ENCODE measurements around the gene SAMD10. TPM values are rescaled to one million over a fixed set of nuclear protein-coding genes. Genes with fewer than 3 reads are reported as not detected.

SAMD10 gene
- total RNA-seq, 1 donor from 2014 or later = 3.1 TPM

DNA sequence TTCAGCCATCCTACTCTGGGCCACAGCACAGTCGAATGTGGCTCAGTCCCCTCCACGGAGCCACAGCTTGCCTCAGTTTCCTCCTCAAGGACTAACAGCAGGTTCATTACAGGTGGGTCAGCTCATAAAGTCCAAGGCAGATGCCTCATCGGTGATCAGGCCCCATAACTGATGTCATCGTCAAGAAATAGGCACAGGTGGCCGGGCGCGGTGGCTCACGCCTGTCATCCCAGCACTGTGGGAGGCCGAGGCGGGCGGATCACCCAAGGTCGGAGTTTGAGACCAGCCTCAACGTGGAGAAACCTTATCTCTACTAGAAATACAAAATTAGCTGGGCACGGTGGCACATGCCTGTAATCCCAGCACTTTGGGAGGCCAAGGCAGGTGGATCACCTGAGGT, 26.7 kb downstream of the SAMD10 start:
- Mint-ChIP-seq H3K27me3 (ENCODE audit: unreplicated experiment) (peaks cover 21% of the 10 kb centered on the region), H3K4me1 (ENCODE audit: low read depth, unreplicated experiment) (peaks cover 25% of the 10 kb centered on the region), H3K36me3 (ENCODE audit: unreplicated experiment) (no peaks in the 10 kb centered on the region), H3K4me3 (ENCODE audit: unreplicated experiment) (no peak overlapping the region), H3K9me3 (ENCODE audit: unreplicated experiment) (peaks cover 8% of the 10 kb centered on the region), H3K27ac (ENCODE audit: unreplicated experiment) (no peak overlapping the region)
- TF ChIP-seq, protein P1, sequence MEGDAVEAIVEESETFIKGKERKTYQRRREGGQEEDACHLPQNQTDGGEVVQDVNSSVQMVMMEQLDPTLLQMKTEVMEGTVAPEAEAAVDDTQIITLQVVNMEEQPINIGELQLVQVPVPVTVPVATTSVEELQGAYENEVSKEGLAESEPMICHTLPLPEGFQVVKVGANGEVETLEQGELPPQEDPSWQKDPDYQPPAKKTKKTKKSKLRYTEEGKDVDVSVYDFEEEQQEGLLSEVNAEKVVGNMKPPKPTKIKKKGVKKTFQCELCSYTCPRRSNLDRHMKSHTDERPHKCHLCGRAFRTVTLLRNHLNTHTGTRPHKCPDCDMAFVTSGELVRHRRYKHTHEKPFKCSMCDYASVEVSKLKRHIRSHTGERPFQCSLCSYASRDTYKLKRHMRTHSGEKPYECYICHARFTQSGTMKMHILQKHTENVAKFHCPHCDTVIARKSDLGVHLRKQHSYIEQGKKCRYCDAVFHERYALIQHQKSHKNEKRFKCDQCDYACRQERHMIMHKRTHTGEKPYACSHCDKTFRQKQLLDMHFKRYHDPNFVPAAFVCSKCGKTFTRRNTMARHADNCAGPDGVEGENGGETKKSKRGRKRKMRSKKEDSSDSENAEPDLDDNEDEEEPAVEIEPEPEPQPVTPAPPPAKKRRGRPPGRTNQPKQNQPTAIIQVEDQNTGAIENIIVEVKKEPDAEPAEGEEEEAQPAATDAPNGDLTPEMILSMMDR (IDR thresholded peaks at IDR 0.05; ENCODE audit: partially characterized antibody, unreplicated experiment) = no peak
- DNase-seq = no peak

DNA sequence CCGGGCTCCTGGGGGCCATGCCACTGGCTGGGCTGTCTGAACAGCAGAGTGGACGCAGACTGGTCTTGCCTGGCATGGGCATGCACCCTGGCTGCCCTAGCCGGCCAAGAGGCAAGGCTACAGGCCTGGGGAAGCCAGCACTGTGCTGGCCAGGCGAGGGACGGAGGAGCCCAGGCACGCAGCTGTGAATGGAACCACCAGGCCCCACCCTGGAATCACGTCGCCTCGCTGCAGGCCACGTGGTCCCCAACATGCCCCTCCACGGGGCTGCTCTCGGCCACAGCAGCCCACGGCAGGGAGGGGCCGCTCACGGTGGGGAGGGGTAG, 27.3 kb downstream of the SAMD10 start:
- Mint-ChIP-seq H3K4me3 (ENCODE audit: unreplicated experiment) (no peak overlapping the region), H3K4me1 (ENCODE audit: low read depth, unreplicated experiment) (peaks cover 26% of the 10 kb centered on the region), H3K9me3 (ENCODE audit: unreplicated experiment) (peaks cover 8% of the 10 kb centered on the region), H3K27ac (ENCODE audit: unreplicated experiment) (no peak overlapping the region), H3K36me3 (ENCODE audit: unreplicated experiment) (no peaks in the 10 kb centered on the region), H3K27me3 (ENCODE audit: unreplicated experiment) (peaks cover 23% of the 10 kb centered on the region)
- DNase-seq = no peak
- TF ChIP-seq, protein P1 (IDR thresholded peaks at IDR 0.05; ENCODE audit: partially characterized antibody, unreplicated experiment) = no peak

DNA sequence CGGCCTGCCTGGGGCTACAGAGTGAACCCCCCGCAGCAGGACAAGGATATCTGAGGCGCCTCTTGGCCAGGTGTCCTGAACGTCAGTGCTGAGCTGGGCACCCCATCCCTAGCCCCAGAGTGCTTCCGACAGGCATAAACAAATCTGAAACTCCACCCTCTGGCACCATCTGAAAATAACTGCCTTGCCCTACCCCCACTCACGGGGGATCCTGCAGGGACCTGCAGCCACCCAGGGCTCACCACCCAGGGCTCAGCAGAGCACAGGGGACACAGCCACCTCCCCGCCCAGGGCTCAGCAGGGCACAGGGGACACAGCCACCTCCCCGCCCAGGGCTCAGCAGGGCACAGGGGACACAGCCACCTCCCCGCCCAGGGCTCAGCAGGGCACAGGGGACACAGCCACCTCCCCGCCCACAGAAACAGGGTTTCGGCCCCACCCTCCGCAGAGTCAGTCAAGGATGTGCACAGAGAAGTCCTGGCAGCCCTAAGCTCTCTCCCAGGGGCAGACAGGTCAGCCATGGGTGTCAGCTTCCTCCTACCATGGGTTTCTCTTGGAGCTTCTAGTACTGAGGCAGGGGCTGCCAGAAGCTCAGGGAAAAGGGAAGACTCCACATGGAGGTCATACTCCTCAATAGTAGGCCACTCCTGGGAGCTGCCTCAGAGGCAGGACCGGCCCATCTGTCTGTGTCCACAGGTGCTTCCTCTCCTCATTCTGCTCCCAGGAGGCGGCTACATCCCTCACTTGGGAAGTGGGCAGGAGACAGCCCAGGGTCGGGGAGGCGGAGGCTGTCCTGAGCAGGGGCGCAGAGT, 27.8 kb downstream of the SAMD10 start:
- TF ChIP-seq, protein P1 (IDR thresholded peaks at IDR 0.05; ENCODE audit: partially characterized antibody, unreplicated experiment) = no peak
- Mint-ChIP-seq H3K4me3 (ENCODE audit: unreplicated experiment) (no peak overlapping the region), H3K4me1 (ENCODE audit: low read depth, unreplicated experiment) (peaks cover 30% of the 10 kb centered on the region), H3K27ac (ENCODE audit: unreplicated experiment) (no peak overlapping the region), H3K36me3 (ENCODE audit: unreplicated experiment) (no peaks in the 10 kb centered on the region), H3K27me3 (ENCODE audit: unreplicated experiment) (peaks cover 27% of the 10 kb centered on the region), H3K9me3 (ENCODE audit: unreplicated experiment) (peaks cover 8% of the 10 kb centered on the region)
- no peak for DNase-seq

DNA sequence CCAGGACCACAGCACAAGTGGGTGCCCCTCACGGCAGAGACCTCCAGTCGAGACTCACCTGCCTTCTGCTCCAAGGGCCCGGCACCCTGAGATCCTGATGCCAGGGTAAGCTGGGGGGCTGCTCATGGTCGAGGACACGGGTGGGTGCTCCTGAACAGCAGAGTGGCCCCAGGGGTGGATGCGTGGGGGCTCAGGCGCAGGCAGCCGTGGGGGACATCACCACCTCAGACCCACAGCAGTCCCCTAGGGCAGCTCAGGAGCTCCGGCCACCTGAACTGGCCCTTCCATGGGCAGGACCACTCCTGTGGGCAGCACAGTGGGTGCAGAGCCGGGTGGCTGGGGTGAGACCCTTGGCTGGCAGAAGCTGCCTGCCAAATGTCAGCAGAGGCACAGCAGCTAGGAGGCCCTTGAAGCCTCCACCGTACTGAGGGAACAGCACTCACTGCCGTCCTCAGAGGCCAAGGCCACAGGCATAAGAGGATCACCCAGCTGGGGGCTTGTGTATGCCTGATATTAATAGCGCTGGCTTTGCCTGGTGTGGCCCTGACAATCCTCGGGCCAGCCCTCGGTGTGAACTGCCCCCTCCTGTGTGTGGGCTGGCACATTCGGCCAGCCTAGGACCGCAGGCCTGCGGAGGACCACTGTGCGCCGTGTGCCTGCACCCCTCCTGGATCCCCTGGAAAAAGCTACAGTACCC, 28.6 kb downstream of the SAMD10 start:
- Mint-ChIP-seq H3K4me1 (ENCODE audit: low read depth, unreplicated experiment) (peaks cover 30% of the 10 kb centered on the region), H3K4me3 (ENCODE audit: unreplicated experiment) (peak overlapping the region; percentile 70), H3K27ac (ENCODE audit: unreplicated experiment) (peak overlapping the region; percentile 94), H3K27me3 (ENCODE audit: unreplicated experiment) (peaks cover 27% of the 10 kb centered on the region), H3K9me3 (ENCODE audit: unreplicated experiment) (peaks cover 8% of the 10 kb centered on the region), H3K36me3 (ENCODE audit: unreplicated experiment) (no peaks in the 10 kb centered on the region)
- no peak for DNase-seq
- TF ChIP-seq, protein P1 (IDR thresholded peaks at IDR 0.05; ENCODE audit: partially characterized antibody, unreplicated experiment) = no peak
